Measurements from ENCODE around the gene SNX21.

SNX21 gene

DNA sequence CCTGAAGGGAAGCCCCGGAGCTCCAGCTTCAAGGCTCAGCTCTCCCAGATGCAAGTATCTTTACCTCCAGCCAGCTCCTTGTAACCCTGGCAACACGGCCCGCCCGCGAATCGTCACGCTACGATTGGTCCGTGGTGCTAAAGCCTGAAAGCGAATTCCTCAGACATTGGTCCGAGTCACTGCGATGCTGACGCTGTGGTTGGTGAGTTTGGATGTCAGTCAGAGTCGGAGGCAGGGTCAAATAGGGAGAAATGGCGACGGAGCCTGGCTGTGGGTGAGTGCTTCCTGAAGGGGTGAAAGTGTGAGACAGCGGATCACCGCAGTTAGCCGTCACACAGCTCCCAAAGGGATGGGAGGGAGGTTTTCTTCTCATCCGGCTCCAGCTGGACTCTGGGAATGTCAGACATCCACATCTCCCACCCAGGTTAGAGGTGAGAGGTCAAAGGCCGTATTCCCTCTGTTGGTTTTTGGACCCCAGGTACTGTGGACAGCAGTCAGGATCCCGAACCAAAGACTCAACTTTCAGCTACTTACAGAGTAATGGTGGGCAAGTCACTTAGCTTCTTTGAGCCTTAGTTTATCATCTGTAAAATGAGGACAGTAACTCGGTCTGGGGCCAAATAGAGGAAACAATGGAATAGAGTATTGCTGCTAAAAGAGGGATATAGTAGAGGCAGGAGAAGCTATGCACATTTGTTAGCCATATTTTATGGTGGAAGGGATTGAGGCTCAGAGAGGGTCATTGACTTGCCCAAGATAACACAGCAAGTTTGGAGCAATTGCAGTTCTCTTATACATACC lies 47.6 kb downstream of the SNX21 start, which contains the start of gene ZSWIM1:
ZSWIM1 (plus strand) TSS at position 240 of the 801 bp plus-strand sequence. CDS start 1,366 bp downstream, outside the sequence.
- peak; percentile 99 for DNase-seq (ENCODE audit: low read depth)

DNA sequence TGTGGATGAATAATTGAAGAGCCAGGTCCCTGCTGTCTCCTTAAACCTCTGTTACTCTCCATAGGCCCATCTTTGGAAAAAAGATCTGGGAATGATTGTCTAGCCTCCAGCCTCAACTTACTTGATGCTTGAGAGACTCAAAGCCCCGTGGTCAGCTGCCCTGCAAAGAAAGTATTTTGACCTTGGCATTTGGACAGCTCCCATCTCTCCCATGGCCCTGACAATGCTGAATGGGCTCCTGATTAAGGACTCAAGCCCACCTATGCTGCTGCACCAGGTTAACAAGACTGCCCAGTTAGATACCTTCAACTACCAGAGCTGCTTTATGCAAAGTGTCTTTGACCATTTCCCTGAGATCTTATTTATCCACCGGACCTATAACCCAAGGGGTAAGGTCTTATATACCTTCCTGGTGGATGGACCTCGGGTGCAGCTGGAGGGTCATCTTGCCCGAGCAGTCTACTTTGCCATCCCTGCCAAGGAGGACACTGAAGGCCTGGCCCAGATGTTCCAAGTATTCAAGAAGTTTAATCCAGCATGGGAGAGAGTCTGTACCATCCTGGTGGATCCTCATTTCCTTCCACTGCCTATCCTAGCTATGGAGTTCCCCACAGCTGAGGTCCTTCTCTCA lies 49.0 kb downstream of the SNX21 start:
- DNase-seq (ENCODE audit: low read depth), result no peak

DNA sequence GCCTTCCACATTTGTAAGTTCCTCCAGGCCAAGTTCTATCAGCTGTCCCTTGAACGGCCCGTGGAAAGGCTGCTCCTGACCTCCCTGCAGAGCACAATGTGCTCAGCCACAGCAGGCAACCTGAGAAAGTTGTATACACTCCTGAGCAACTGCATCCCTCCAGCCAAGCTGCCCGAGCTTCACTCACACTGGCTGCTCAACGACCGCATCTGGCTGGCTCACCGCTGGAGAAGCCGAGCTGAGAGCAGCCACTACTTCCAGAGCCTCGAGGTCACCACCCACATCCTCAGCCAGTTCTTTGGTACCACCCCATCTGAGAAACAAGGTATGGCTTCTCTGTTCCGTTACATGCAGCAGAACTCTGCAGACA lies 49.5 kb downstream of the SNX21 start:
- no peak for DNase-seq (ENCODE audit: low read depth)

- DNase-seq (ENCODE audit: low read depth), result no peak
Measured at GRCh38 chr20:45886590-45887345, 53.2 kb downstream of the SNX21 start.

DNA sequence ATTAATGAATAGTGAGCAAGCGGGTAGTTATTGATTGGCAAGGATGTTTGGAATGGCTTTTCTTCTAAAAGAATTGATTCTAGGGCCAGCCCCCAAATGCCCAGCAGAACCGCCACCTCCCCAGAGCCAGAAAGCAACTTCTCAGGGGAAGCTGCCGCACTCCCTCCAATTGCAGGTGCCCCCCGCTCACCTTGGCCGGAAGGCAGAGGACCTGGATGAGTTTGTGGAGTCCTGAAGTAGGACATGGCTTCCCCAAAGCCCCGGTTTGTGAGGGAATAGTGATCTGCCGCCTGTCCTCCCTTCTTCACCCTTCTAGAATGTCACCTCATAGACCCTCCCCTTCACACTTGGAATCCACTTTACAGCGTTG lies 53.7 kb downstream of the SNX21 start, which contains the start of gene SPATA25:
SPATA25 (minus strand) TSS at position 277 of the 370 bp plus-strand sequence; CDS start at position 245, 32 bp downstream.
- no peak for DNase-seq (ENCODE audit: low read depth)

DNA sequence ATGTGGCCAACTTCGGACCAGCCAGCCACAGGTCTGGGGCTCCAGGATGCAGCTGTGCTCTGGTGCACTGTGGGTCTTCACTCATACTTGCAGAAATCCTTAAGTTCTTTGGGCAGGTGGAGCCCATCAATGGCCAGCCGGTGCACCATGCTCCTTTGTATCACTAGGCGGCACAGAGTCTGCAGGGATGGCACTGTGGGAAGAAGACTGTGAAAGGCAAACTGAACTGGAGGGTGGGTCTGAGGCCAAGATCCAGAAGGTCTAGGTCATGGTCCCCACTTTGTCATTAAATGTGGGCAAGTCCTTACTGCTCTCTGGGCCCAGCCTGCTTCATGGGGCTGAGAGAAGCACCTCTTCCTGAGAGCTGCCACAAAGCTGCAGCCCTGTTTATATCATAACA lies 55.1 kb downstream of the SNX21 start:
- DNase-seq (ENCODE audit: low read depth), result no peak

- DNase-seq (ENCODE audit: low read depth), result peak; percentile 42
Measured at GRCh38 chr20:45890077-45890984, 56.7 kb downstream of the SNX21 start.

DNA sequence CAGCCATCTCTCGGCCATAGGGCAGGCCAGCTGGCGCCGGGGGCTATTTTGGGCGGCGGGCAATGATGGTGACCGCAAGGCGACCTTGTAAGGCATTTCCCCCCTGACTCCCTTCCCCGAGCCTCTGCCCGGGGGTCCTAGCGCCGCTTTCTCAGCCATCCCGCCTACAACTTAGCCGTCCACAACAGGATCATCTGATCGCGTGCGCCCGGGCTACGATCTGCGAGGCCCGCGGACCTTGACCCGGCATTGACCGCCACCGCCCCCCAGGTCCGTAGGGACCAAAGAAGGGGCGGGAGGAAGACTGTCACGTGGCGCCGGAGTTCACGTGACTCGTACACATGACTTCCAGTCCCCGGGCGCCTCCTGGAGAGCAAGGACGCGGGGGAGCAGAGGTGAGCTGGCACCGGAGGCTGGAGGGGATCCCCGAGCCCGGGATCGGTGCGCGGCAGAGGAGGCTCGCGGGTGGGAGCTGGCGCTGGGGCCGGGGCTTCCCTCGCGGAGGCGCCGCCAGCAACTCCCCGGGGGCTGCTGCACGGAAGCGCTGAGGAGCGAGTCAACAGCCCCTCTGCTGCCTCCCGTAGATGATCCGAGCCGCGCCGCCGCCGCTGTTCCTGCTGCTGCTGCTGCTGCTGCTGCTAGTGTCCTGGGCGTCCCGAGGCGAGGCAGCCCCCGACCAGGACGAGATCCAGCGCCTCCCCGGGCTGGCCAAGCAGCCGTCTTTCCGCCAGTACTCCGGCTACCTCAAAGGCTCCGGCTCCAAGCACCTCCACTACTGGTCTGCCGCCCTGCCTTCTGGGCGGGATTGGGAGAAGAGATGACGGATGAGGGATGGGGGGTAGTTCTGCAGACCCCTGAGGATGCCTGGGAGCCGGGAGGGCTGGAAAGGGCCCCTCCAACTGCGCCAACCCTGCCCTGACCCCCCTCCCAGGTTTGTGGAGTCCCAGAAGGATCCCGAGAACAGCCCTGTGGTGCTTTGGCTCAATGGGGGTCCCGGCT lies 57.7 kb downstream of the SNX21 start, which contains the start of the genes CTSA and NEURL2:
CTSA (plus strand) TSS at position 351 of the 999 bp plus-strand sequence; CDS start at position 585, 234 bp downstream.
NEURL2 (minus strand) TSS at position 224 of the 999 bp plus-strand sequence; CDS start at position 7, 217 bp downstream.
- DNase-seq (ENCODE audit: low read depth), result peak; percentile 72

- no peak for DNase-seq (ENCODE audit: low read depth)
Measured at GRCh38 chr20:45892049-45892825, 58.6 kb downstream of the SNX21 start.
